Lung (tissue), 12 donors: Measurements from ENCODE around the gene FAM219A. TPM values are rescaled to one million over a fixed set of nuclear protein-coding genes. Genes with fewer than 3 reads are reported as not detected.

Source experiments
- ATAC-seq: fragments of 200-7000 bp; cut with Tn5 transposase; one replicate; pipeline ENCODE4 v1.9.1; 2020; ENCODE audit warnings: moderate number of reproducible peaks; ENCODE audit not compliant: insufficient read depth, low FRiP score
- DNase-seq, 3 donors: peaks; one replicate each; pipeline ENCODE4 v3.0.0-alpha.2; 2013 to 2017
- H3K27ac ChIP-seq, 2 donors: one replicate each; pipeline ENCODE4 v1.5.1; 2013; ENCODE audit warnings: mild to moderate bottlenecking in 2 of 2, moderate library complexity in 2 of 2, control low read depth in 1 of 2, inconsistent platforms in 1 of 2, low read depth in 1 of 2, low read length in 1 of 2
- H3K27me3 ChIP-seq, 3 donors: one replicate each; pipeline ENCODE4 v1.5.1; 2013; ENCODE audit warnings: low read length in 2 of 3; ENCODE audit not compliant: control insufficient read depth in 3 of 3, insufficient read depth in 3 of 3
- H3K36me3 ChIP-seq, 4 donors: one replicate each; pipeline ENCODE4 v1.5.1; 2013; ENCODE audit warnings: low read length in 4 of 4, mild to moderate bottlenecking in 1 of 4, moderate library complexity in 1 of 4; ENCODE audit not compliant: control insufficient read depth in 4 of 4, insufficient read depth in 4 of 4
- H3K4me1 ChIP-seq, 5 donors: one replicate each; pipeline ENCODE4 v1.5.1; 2013; ENCODE audit warnings: low read length in 5 of 5, mild to moderate bottlenecking in 2 of 5, moderate library complexity in 1 of 5; ENCODE audit not compliant: control insufficient read depth in 5 of 5, insufficient read depth in 5 of 5
- H3K4me3 ChIP-seq: one replicate; pipeline ENCODE4 v1.5.1; 2013; ENCODE audit warnings: mild to moderate bottlenecking, control low read depth, moderate library complexity
- H3K9ac ChIP-seq, 2 donors: one replicate each; pipeline ENCODE4 v1.5.1; 2013; ENCODE audit warnings: low read length in 2 of 2, control low read depth in 1 of 2; ENCODE audit not compliant: insufficient read depth in 1 of 2
- H3K9me3 ChIP-seq, 4 donors: one replicate each; pipeline ENCODE4 v1.5.1; 2013; ENCODE audit warnings: low read length in 3 of 4, mild to moderate bottlenecking in 1 of 4, moderate library complexity in 1 of 4; ENCODE audit not compliant: control insufficient read depth in 4 of 4, insufficient read depth in 3 of 4
- WGBS, 2 donors: extraction: QIAGEN DNeasy Blood & Tissue Kit; methylation state at CpG; one replicate each; pipeline ENCODE4 v1.1.7; 2013; 5-methylcytosine and 5-hydroxymethylcytosine counted together
- polyA plus RNA-seq, 2 donors: library from polyadenylated mRNA; stranded (reverse); fragments of 200-250 nt; gene quantifications; one replicate each; pipeline ENCODE4 v1.2.1, GENCODE V29; 2013
- total RNA-seq, 2 donors: library from RNA; depleted of rRNA in 1 of 2; stranded (reverse); fragments of >200 nt in 1 of 2; gene quantifications; one replicate each; pipeline ENCODE4 v1.2.1, GENCODE V29; 2014 to 2021
- TF ChIP-seq, protein P1 (sequence below): IDR thresholded peaks from 2 replicates; pipeline ENCODE4 v1.5.1; 2012; ENCODE audit warnings: mild to moderate bottlenecking; ENCODE audit errors: control extremely low read depth, extremely low read depth
- donor health status: control.
- donor health status: control.
- donor health status: Bipolar disorder and iron deficiency.
- donor health status: healthy.
- donor health status: DM: yes; HTN: yes; CAD: no.

The FAM219A gene
- total and polyA plus RNA-seq, 4 donors, result 8.5 to 28.3 (median 13.3) TPM

DNA sequence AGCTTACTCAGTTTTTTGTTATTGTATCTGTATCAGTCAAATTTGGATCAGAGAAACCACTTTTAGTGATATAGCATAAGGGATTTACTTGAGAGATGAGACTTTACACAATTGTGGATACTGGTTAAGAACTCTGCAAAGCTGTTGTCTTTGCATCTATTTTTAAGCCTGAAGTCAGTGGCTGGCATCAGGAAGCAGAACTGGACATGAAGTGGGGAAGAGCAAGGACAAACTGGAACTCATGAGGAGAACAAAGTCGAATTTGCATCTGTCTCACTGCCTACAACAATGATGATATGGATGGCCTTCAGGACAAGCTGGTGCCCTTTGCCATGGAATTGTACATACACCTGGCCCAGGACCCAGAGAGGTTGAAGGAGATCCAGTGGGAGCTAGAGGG, 65.9 kb downstream of the FAM219A start:
- Histone ChIP-seq H3K4me3 (no peak overlapping the region), H3K27ac (no peak overlapping the region), H3K9ac (no peak overlapping the region), H3K27me3 (peaks cover 0 to 5% (median 0%) of the 10 kb centered on the region in 3 donors), H3K9me3 (no peaks in the 10 kb centered on the region), H3K36me3 (no peaks in the 10 kb centered on the region), H3K4me1 (no peaks in the 10 kb centered on the region)
- TF ChIP-seq, protein P1, sequence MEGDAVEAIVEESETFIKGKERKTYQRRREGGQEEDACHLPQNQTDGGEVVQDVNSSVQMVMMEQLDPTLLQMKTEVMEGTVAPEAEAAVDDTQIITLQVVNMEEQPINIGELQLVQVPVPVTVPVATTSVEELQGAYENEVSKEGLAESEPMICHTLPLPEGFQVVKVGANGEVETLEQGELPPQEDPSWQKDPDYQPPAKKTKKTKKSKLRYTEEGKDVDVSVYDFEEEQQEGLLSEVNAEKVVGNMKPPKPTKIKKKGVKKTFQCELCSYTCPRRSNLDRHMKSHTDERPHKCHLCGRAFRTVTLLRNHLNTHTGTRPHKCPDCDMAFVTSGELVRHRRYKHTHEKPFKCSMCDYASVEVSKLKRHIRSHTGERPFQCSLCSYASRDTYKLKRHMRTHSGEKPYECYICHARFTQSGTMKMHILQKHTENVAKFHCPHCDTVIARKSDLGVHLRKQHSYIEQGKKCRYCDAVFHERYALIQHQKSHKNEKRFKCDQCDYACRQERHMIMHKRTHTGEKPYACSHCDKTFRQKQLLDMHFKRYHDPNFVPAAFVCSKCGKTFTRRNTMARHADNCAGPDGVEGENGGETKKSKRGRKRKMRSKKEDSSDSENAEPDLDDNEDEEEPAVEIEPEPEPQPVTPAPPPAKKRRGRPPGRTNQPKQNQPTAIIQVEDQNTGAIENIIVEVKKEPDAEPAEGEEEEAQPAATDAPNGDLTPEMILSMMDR, result no peak
- DNase-seq (no peak), ATAC-seq (no peak)
- 56 to 66% methylated on average over 1 of the region's 1 CpG for WGBS, 2 donors

DNA sequence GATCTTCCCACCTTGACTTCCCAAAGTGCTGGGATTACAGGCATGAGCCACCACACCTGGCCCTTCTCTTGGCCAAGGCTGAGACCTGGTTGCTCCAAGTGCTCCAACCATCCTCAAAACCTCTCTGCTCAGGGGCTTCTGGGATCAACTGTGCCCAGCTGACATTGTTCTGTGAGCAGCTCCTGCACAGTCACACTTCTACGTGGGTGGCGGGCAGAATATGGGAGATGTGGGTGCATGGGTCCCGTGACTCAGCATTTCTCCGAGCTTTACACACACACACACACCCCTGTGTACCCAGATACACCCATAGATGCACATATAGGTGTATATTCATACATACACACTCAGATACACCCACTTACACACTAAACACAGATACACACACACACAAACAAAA, 71.1 kb downstream of the FAM219A start:
- H3K4me1 ChIP-seq, result no peaks in the 10 kb centered on the region
- TF ChIP-seq, protein P1, result no peak
- no peak overlapping the region for H3K9ac ChIP-seq
- 80 to 83% methylated on average over 4 of the region's 4 CpGs for WGBS, 2 donors
- no peak for DNase-seq
- peaks cover 0 to 11% (median 2%) of the 10 kb centered on the region in 3 donors for H3K27me3 ChIP-seq
- no peaks in the 10 kb centered on the region for H3K36me3 ChIP-seq
- H3K9me3 ChIP-seq, result no peaks in the 10 kb centered on the region
- no peak overlapping the region for H3K27ac ChIP-seq
- ATAC-seq, result no peak
- H3K4me3 ChIP-seq, result no peak overlapping the region

DNA sequence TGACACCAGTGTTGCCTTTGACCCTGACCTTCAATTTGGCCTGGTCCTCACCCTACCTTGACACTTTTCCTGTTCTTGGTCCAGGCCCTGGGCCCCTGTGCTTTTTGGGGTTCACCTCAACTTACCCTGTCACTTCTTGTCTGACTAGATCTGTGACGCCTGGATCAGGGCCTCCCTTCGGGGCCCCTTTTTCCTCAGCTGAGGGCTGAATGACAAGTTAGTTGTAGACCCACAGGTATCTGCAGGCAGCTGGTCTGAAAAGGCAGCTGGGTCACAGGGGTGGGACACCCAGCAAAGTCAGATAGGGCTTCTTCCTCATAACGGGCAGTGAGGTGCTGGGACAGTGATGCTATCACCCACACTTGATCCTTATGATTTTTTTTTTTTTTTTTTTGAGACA, 71.7 kb downstream of the FAM219A start:
- no peaks in the 10 kb centered on the region for H3K9me3 ChIP-seq
- DNase-seq (no peak), ATAC-seq (no peak)
- H3K9ac ChIP-seq, result no peak overlapping the region
- no peaks in the 10 kb centered on the region for H3K4me1 ChIP-seq
- no peak overlapping the region for H3K27ac ChIP-seq
- TF ChIP-seq, protein P1, result no peak
- H3K4me3 ChIP-seq, result no peak overlapping the region
- H3K27me3 ChIP-seq, result peaks cover 0 to 14% (median 2%) of the 10 kb centered on the region in 3 donors
- WGBS, 2 donors, result 88 to 90% methylated on average over 3 of the region's 3 CpGs
- H3K36me3 ChIP-seq, result no peaks in the 10 kb centered on the region

DNA sequence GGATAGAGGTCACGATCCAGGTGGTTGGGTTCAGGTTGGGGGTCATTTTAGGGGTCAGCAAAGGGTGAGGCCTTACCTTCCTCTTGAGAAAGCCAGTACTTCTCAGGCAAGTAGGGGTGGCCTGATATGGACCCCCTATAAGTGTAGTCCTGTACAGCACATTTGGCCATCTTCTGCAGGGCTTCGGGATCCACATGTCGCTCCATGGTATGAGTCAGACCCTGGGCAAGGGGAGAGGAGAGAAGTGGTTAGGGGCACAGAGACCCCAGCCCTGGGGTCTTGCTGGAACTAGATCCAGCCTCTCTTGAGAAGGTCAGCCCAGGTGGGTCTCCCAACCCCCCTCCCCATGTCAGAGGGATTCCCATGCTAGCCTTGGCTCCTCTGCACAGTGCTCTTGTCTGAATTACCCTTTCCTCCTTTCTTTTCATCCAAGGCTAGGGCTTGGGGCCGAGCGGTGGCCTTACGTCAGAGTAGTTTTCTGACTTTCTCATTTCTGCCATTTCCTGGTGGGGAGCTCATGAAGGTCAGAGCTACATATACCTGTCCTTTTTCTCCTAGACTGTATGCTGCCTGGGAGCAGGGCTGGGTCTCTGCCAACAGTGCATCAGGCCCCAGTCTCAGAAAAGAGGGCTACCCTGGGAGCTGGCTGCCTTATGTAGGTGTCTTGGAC, 72.7 kb downstream of the FAM219A start:
- DNase-seq, result no peak
- WGBS, 2 donors, result 91 to 96% methylated on average over 6 of the region's 6 CpGs
- peaks cover 0 to 20% (median 2%) of the 10 kb centered on the region in 3 donors for H3K27me3 ChIP-seq

More for the DNA sequence above, 72.7 kb downstream of the FAM219A start:
- TF ChIP-seq, protein P1, result no peak
- H3K36me3 ChIP-seq, result no peaks in the 10 kb centered on the region
- no peak overlapping the region for H3K4me3 ChIP-seq
- peaks cover 0 to 6% (median 2%) of the 10 kb centered on the region in 5 donors for H3K4me1 ChIP-seq
- H3K27ac ChIP-seq, result no peak overlapping the region
- H3K9me3 ChIP-seq, result no peaks in the 10 kb centered on the region
- no peak for ATAC-seq
- H3K9ac ChIP-seq, result no peak overlapping the region
